ENCODE data around the gene FOXL3. TPM values are rescaled to one million over a fixed set of nuclear protein-coding genes. Genes with fewer than 3 reads are reported as not detected.

The FOXL3 gene
- total and polyA plus RNA-seq, 2 experiments from 2014 or later: not detected

DNA sequence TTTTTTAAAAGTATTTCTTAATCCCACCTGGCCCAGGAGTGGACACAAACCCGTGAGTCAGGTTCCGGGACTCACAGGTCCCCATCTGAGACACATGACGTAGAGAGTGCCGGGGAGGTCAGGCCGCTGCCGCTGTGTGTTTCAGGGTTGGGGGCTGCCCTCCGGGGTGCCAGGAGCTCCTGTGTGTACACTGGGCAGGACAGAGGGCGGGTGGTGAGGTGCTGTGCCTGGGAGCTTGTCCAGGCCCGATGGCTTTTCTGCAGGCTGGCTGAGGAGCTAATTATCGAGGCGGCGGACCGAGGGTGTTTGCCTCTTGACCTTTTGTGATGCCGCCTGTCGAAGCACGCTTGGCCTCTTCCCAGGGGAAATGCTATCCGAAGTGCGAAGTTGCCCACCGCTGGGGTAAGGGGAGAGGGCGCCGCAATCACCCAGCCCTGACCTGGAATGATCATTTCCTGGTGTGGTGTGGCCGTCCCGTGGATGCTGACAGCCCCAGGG lies 42.1 kb downstream of the FOXL3 start:
- Histone ChIP-seq H3K4me2 (no peak overlapping the region), H3F3A (replicated peaks; ENCODE audit: low read depth) (peaks cover 15% of the 10 kb centered on the region), H3K27ac (ENCODE audit: low read depth) (no peak overlapping the region), H3K4me3 (no peak overlapping the region), H3K9me2 (ENCODE audit: insufficient read depth) (no peaks in the 10 kb centered on the region), H3K4me1 (ENCODE audit: insufficient read depth) (no peaks in the 10 kb centered on the region), H3K79me2 (replicated peaks; ENCODE audit: insufficient read depth) (no peaks in the 10 kb centered on the region), H3K27me3 (ENCODE audit: insufficient read depth) (no peaks in the 10 kb centered on the region), H3K36me3 (ENCODE audit: insufficient read depth) (no peaks in the 10 kb centered on the region), H4K20me1 (replicated peaks; ENCODE audit: insufficient read depth) (no peaks in the 10 kb centered on the region), H2AFZ (no peak overlapping the region)
- DNase-seq (ENCODE audit: low spot score) (peak; percentile 31), ATAC-seq (no peak)
- Mint-ChIP-seq H3K27me3 (ENCODE audit: insufficient read depth, low read depth, poor library complexity) (peaks cover 16% of the 10 kb centered on the region), H3K4me3 (no peak overlapping the region), H3K36me3 (ENCODE audit: low read depth) (peaks cover 9% of the 10 kb centered on the region), H3K4me1 (no peaks in the 10 kb centered on the region), H3K9me3 (peaks cover 15% of the 10 kb centered on the region), H3K27ac (no peak overlapping the region)
- TF ChIP-seq POLR2AphosphoS5 (IDR thresholded peaks at IDR 0.05; ENCODE audit: low read depth) (no peak), EZH2phosphoT487 (IDR thresholded peaks at IDR 0.05; ENCODE audit: unreplicated experiment) (no peak), JUNB (IDR thresholded peaks at IDR 0.05; ENCODE audit: unreplicated experiment) (no peak), ZNF114 (CRISPR knock-in tag; IDR thresholded peaks at IDR 0.05) (no peak), EZH2 (IDR thresholded peaks at IDR 0.05; ENCODE audit: low read depth, unreplicated experiment) (no peak), NANOG (IDR thresholded peaks at IDR 0.05; ENCODE audit: borderline replicate concordance) (no peak), STAT1 (IDR thresholded peaks at IDR 0.05; ENCODE audit: unreplicated experiment) (no peak), ZNF331 (CRISPR knock-in tag; IDR thresholded peaks at IDR 0.05; ENCODE audit: low read depth) (no peak), CREB1 (CRISPR knock-in tag; IDR thresholded peaks at IDR 0.05; ENCODE audit: low read depth) (no peak)
- TF ChIP-seq, protein P1, sequence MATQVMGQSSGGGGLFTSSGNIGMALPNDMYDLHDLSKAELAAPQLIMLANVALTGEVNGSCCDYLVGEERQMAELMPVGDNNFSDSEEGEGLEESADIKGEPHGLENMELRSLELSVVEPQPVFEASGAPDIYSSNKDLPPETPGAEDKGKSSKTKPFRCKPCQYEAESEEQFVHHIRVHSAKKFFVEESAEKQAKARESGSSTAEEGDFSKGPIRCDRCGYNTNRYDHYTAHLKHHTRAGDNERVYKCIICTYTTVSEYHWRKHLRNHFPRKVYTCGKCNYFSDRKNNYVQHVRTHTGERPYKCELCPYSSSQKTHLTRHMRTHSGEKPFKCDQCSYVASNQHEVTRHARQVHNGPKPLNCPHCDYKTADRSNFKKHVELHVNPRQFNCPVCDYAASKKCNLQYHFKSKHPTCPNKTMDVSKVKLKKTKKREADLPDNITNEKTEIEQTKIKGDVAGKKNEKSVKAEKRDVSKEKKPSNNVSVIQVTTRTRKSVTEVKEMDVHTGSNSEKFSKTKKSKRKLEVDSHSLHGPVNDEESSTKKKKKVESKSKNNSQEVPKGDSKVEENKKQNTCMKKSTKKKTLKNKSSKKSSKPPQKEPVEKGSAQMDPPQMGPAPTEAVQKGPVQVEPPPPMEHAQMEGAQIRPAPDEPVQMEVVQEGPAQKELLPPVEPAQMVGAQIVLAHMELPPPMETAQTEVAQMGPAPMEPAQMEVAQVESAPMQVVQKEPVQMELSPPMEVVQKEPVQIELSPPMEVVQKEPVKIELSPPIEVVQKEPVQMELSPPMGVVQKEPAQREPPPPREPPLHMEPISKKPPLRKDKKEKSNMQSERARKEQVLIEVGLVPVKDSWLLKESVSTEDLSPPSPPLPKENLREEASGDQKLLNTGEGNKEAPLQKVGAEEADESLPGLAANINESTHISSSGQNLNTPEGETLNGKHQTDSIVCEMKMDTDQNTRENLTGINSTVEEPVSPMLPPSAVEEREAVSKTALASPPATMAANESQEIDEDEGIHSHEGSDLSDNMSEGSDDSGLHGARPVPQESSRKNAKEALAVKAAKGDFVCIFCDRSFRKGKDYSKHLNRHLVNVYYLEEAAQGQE (IDR thresholded peaks at IDR 0.05; ENCODE audit: unreplicated experiment): no peak
- TF ChIP-seq, protein P2, sequence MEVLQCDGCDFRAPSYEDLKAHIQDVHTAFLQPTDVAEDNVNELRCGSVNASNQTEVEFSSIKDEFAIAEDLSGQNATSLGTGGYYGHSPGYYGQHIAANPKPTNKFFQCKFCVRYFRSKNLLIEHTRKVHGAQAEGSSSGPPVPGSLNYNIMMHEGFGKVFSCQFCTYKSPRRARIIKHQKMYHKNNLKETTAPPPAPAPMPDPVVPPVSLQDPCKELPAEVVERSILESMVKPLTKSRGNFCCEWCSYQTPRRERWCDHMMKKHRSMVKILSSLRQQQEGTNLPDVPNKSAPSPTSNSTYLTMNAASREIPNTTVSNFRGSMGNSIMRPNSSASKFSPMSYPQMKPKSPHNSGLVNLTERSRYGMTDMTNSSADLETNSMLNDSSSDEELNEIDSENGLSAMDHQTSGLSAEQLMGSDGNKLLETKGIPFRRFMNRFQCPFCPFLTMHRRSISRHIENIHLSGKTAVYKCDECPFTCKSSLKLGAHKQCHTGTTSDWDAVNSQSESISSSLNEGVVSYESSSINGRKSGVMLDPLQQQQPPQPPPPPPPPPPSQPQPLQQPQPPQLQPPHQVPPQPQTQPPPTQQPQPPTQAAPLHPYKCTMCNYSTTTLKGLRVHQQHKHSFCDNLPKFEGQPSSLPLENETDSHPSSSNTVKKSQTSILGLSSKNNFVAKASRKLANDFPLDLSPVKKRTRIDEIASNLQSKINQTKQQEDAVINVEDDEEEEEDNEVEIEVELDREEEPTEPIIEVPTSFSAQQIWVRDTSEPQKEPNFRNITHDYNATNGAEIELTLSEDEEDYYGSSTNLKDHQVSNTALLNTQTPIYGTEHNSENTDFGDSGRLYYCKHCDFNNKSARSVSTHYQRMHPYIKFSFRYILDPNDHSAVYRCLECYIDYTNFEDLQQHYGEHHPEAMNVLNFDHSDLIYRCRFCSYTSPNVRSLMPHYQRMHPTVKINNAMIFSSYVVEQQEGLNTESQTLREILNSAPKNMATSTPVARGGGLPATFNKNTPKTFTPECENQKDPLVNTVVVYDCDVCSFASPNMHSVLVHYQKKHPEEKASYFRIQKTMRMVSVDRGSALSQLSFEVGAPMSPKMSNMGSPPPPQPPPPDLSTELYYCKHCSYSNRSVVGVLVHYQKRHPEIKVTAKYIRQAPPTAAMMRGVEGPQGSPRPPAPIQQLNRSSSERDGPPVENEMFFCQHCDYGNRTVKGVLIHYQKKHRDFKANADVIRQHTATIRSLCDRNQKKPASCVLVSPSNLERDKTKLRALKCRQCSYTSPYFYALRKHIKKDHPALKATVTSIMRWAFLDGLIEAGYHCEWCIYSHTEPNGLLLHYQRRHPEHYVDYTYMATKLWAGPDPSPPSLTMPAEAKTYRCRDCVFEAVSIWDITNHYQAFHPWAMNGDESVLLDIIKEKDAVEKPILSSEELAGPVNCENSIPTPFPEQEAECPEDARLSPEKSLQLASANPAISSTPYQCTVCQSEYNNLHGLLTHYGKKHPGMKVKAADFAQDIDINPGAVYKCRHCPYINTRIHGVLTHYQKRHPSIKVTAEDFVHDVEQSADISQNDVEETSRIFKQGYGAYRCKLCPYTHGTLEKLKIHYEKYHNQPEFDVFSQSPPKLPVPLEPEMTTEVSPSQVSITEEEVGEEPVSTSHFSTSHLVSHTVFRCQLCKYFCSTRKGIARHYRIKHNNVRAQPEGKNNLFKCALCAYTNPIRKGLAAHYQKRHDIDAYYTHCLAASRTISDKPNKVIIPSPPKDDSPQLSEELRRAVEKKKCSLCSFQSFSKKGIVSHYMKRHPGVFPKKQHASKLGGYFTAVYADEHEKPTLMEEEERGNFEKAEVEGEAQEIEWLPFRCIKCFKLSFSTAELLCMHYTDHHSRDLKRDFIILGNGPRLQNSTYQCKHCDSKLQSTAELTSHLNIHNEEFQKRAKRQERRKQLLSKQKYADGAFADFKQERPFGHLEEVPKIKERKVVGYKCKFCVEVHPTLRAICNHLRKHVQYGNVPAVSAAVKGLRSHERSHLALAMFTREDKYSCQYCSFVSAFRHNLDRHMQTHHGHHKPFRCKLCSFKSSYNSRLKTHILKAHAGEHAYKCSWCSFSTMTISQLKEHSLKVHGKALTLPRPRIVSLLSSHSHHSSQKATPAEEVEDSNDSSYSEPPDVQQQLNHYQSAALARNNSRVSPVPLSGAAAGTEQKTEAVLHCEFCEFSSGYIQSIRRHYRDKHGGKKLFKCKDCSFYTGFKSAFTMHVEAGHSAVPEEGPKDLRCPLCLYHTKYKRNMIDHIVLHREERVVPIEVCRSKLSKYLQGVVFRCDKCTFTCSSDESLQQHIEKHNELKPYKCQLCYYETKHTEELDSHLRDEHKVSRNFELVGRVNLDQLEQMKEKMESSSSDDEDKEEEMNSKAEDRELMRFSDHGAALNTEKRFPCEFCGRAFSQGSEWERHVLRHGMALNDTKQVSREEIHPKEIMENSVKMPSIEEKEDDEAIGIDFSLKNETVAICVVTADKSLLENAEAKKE (CRISPR knock-in tag; IDR thresholded peaks at IDR 0.05): no peak
- TF ChIP-seq, protein P3, sequence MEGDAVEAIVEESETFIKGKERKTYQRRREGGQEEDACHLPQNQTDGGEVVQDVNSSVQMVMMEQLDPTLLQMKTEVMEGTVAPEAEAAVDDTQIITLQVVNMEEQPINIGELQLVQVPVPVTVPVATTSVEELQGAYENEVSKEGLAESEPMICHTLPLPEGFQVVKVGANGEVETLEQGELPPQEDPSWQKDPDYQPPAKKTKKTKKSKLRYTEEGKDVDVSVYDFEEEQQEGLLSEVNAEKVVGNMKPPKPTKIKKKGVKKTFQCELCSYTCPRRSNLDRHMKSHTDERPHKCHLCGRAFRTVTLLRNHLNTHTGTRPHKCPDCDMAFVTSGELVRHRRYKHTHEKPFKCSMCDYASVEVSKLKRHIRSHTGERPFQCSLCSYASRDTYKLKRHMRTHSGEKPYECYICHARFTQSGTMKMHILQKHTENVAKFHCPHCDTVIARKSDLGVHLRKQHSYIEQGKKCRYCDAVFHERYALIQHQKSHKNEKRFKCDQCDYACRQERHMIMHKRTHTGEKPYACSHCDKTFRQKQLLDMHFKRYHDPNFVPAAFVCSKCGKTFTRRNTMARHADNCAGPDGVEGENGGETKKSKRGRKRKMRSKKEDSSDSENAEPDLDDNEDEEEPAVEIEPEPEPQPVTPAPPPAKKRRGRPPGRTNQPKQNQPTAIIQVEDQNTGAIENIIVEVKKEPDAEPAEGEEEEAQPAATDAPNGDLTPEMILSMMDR (conservative IDR thresholded peaks at IDR 0.05; ENCODE audit: low read depth in 2 of 2): no peak
- TF ChIP-seq, protein P4, sequence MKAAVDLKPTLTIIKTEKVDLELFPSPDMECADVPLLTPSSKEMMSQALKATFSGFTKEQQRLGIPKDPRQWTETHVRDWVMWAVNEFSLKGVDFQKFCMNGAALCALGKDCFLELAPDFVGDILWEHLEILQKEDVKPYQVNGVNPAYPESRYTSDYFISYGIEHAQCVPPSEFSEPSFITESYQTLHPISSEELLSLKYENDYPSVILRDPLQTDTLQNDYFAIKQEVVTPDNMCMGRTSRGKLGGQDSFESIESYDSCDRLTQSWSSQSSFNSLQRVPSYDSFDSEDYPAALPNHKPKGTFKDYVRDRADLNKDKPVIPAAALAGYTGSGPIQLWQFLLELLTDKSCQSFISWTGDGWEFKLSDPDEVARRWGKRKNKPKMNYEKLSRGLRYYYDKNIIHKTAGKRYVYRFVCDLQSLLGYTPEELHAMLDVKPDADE (IDR thresholded peaks at IDR 0.05): no peak

Data from GM23338 (cell line).